ENCODE measurements around the gene XPO5.

Gene XPO5

DNA sequence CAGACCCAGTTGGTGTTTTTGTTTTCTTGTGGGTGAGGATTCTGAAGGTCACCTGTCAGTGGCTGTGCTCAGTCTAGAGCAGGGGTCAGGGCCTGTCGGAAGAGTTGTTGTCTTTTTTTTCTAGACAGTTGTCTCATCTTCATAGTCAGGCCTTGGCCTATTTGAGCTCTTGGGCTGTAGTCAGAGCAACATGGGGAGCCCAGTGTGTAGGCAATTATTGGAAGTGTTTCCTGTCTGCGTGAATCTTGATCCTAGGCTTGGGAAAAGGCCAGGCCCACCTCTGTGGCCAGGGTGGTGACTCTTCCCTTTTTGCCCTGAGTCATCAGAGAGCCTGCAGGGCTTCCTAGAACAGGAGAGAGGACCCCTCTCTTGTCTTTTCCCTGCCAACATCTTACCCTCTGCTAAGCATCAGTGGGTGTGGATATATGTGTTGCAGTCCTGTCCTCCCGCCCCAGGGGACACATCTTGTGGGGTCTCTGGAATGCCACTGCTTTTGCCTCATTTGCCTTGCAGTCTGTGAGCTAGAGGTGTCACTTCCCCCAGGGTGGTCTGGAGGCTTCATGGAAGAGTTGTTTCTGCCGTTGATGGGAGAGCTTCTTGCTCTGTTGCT is 87.1 kb downstream of the XPO5 start:
- Histone ChIP-seq H3K27me3 (ENCODE audit: insufficient read depth, low read depth) (no peaks in the 10 kb centered on the region), H3K4me1 (ENCODE audit: low read depth, poor library complexity, severe bottlenecking) (no peaks in the 10 kb centered on the region), H3K9ac (no peak overlapping the region), H3K36me3 (ENCODE audit: insufficient read depth) (no peaks in the 10 kb centered on the region), H3K4me3 (IDR thresholded peaks at IDR 0.05; ENCODE audit: insufficient read depth, low read depth, low read length) (no peak overlapping the region), H3K4me2 (no peak overlapping the region), H3K27ac (no peak overlapping the region), H3K79me2 (ENCODE audit: insufficient read depth, low read depth) (no peaks in the 10 kb centered on the region; the same call in 1 of the 2 replicates), H2AFZ (ENCODE audit: low read depth) (no peak overlapping the region), H4K20me1 (ENCODE audit: insufficient read depth) (no peaks in the 10 kb centered on the region)
- TF ChIP-seq, protein P1, sequence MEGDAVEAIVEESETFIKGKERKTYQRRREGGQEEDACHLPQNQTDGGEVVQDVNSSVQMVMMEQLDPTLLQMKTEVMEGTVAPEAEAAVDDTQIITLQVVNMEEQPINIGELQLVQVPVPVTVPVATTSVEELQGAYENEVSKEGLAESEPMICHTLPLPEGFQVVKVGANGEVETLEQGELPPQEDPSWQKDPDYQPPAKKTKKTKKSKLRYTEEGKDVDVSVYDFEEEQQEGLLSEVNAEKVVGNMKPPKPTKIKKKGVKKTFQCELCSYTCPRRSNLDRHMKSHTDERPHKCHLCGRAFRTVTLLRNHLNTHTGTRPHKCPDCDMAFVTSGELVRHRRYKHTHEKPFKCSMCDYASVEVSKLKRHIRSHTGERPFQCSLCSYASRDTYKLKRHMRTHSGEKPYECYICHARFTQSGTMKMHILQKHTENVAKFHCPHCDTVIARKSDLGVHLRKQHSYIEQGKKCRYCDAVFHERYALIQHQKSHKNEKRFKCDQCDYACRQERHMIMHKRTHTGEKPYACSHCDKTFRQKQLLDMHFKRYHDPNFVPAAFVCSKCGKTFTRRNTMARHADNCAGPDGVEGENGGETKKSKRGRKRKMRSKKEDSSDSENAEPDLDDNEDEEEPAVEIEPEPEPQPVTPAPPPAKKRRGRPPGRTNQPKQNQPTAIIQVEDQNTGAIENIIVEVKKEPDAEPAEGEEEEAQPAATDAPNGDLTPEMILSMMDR (conservative IDR thresholded peaks at IDR 0.05; ENCODE audit: low read depth, low read length), result no peak

DNA sequence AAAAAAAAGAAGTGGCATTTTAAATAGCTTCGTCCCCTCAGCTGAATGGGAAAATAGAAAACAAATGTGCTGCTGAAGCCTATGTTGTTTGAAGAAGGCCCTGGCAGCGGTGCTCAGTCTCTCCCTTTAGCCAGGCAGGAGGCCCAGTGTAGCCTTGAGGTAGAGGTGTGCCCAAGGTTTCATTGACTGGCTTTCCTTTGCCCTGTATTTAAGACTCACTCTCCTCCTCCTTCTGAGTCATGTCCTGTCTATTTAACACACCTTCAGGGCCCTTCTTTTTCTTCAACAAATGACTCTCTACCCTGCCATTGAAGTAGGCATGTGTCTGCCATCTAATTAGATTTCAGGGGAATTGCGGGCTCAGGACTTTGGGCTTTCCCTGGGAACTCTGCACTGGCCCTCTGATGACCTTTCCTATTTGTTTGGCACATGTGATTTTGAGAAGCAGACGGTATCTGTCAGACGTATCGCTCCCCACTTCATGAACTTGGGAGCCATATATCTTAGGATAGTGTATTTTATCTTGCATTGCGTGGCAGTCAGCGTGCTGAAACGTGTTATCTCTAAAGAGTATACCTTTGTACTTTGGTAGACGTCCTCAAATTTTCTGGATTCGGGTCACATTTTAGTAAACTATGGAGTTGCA is 94.1 kb downstream of the XPO5 start:
- Histone ChIP-seq H3K27ac (no peak overlapping the region), H3K27me3 (ENCODE audit: insufficient read depth, low read depth) (no peaks in the 10 kb centered on the region), H3K4me2 (no peak overlapping the region), H3K4me1 (ENCODE audit: low read depth, poor library complexity, severe bottlenecking) (peaks cover 25% of the 10 kb centered on the region), H3K4me3 (IDR thresholded peaks at IDR 0.05; ENCODE audit: insufficient read depth, low read depth, low read length) (no peak overlapping the region), H2AFZ (ENCODE audit: low read depth) (no peak overlapping the region), H3K79me2 (ENCODE audit: insufficient read depth, low read depth) (peaks cover 11% of the 10 kb centered on the region), H4K20me1 (ENCODE audit: insufficient read depth) (no peaks in the 10 kb centered on the region), H3K9ac (no peak overlapping the region), H3K36me3 (ENCODE audit: insufficient read depth) (no peaks in the 10 kb centered on the region)
- TF ChIP-seq, protein P1 (conservative IDR thresholded peaks at IDR 0.05; ENCODE audit: low read depth, low read length), result no peak

GRCh38 chr6:43481075-43481474 is 94.8 kb downstream of the XPO5 start:
- Histone ChIP-seq H3K9ac (no peak overlapping the region), H3K4me3 (IDR thresholded peaks at IDR 0.05; ENCODE audit: insufficient read depth, low read depth, low read length) (no peak overlapping the region), H3K27ac (no peak overlapping the region), H3K27me3 (ENCODE audit: insufficient read depth, low read depth) (no peaks in the 10 kb centered on the region), H4K20me1 (ENCODE audit: insufficient read depth) (no peaks in the 10 kb centered on the region), H3K79me2 (ENCODE audit: insufficient read depth, low read depth) (peaks cover 11% of the 10 kb centered on the region), H3K4me1 (ENCODE audit: low read depth, poor library complexity, severe bottlenecking) (peaks cover 26% of the 10 kb centered on the region), H2AFZ (ENCODE audit: low read depth) (no peak overlapping the region), H3K36me3 (ENCODE audit: insufficient read depth) (no peaks in the 10 kb centered on the region), H3K4me2 (no peak overlapping the region)
- TF ChIP-seq, protein P1 (conservative IDR thresholded peaks at IDR 0.05; ENCODE audit: low read depth, low read length), result no peak

DNA sequence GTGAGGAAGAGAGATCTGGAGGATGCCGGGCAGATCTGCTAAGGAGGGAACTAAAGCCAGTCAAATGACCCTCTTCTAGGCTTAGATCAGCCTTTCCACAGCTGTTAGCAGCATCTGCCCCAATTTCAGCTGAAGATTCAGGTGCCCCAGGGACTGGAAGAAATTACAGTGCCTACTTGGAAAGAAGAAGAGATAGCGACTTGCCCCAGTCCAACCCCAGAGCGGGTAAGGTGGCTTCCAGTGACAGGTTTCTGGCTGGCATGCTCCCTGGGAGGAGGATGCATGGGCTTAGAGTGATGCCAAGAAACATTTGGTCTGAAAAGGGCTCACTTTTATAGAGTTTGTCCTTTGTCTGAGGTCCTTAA is 97.8 kb downstream of the XPO5 start:
- H2AFZ ChIP-seq (ENCODE audit: low read depth), result peak overlapping the region; percentile 94; the same call in 1 of the 2 replicates
- no peaks in the 10 kb centered on the region for H4K20me1 ChIP-seq (ENCODE audit: insufficient read depth)
- no peaks in the 10 kb centered on the region for H3K27me3 ChIP-seq (ENCODE audit: insufficient read depth, low read depth)
- TF ChIP-seq, protein P1 (conservative IDR thresholded peaks at IDR 0.05; ENCODE audit: low read depth, low read length), result no peak
- peak overlapping the region; percentile 82 for H3K9ac ChIP-seq
- H3K79me2 ChIP-seq (ENCODE audit: insufficient read depth, low read depth), result peaks cover 11% of the 10 kb centered on the region
- H3K4me3 ChIP-seq (IDR thresholded peaks at IDR 0.05; ENCODE audit: insufficient read depth, low read depth, low read length), result no peak overlapping the region
- peak overlapping the region; percentile 43 for H3K27ac ChIP-seq
- peak overlapping the region; percentile 86 for H3K4me2 ChIP-seq
- H3K36me3 ChIP-seq (ENCODE audit: insufficient read depth), result no peaks in the 10 kb centered on the region
- H3K4me1 ChIP-seq (ENCODE audit: low read depth, poor library complexity, severe bottlenecking), result peaks cover 26% of the 10 kb centered on the region
